ENCODE data around the gene RFFL. TPM values are rescaled to one million over a fixed set of nuclear protein-coding genes. Genes with fewer than 3 reads are reported as not detected.

RFFL gene
- total RNA-seq, 1 experiment from 2014 or later: 29.2 TPM

GRCh38 chr17:34993031-34993430 is 70.5 kb downstream of the RFFL start:
- no peak for TF ChIP-seq CTCF (IDR thresholded peaks at IDR 0.05; ENCODE audit: unreplicated experiment)
- no peak overlapping the region for H3K27ac Mint-ChIP-seq (ENCODE audit: unreplicated experiment)
- CTCF ChIA-PET: no interaction called here
- BruUV-seq (replicated peaks): no TSS peak
- H3K27me3 Mint-ChIP-seq (ENCODE audit: unreplicated experiment): no peaks in the 10 kb centered on the region
- intact Hi-C loops (cut with micrococcal nuclease; ENCODE audit: unreplicated experiment): no loop called here
- H3K9me3 Mint-ChIP-seq (ENCODE audit: low read depth, unreplicated experiment): no peaks in the 10 kb centered on the region
- peaks cover 7% of the 10 kb centered on the region for H3K36me3 Mint-ChIP-seq (ENCODE audit: insufficient read depth, unreplicated experiment)
- no peak overlapping the region for H3K4me3 Mint-ChIP-seq (ENCODE audit: low read depth, unreplicated experiment)
- DNase-seq: no peak
- no peaks in the 10 kb centered on the region for H3K4me1 Mint-ChIP-seq (ENCODE audit: low read depth, unreplicated experiment)

GRCh38 chr17:34991606-34992005 is 71.9 kb downstream of the RFFL start:
- Mint-ChIP-seq H3K9me3 (ENCODE audit: low read depth, unreplicated experiment) (no peaks in the 10 kb centered on the region), H3K4me1 (ENCODE audit: low read depth, unreplicated experiment) (no peaks in the 10 kb centered on the region), H3K4me3 (ENCODE audit: low read depth, unreplicated experiment) (no peak overlapping the region), H3K27me3 (ENCODE audit: unreplicated experiment) (no peaks in the 10 kb centered on the region), H3K36me3 (ENCODE audit: insufficient read depth, unreplicated experiment) (peaks cover 12% of the 10 kb centered on the region), H3K27ac (ENCODE audit: unreplicated experiment) (no peak overlapping the region)
- TF ChIP-seq CTCF (IDR thresholded peaks at IDR 0.05; ENCODE audit: unreplicated experiment): no peak
- no TSS peak for BruUV-seq (replicated peaks)
- CTCF ChIA-PET: interaction anchor here (1.0 kb wide), 1 partner anchor 98 kb away, joined by 3 read pairs; no protein-coding TSS in a partner anchor
- DNase-seq: no peak
- intact Hi-C loops (cut with micrococcal nuclease; ENCODE audit: unreplicated experiment): no loop called here

GRCh38 chr17:34990921-34991365 is 72.6 kb downstream of the RFFL start:
- no peak for TF ChIP-seq CTCF (IDR thresholded peaks at IDR 0.05; ENCODE audit: unreplicated experiment)
- H3K4me3 Mint-ChIP-seq (ENCODE audit: low read depth, unreplicated experiment): no peak overlapping the region
- H3K36me3 Mint-ChIP-seq (ENCODE audit: insufficient read depth, unreplicated experiment): peaks cover 12% of the 10 kb centered on the region
- H3K9me3 Mint-ChIP-seq (ENCODE audit: low read depth, unreplicated experiment): no peaks in the 10 kb centered on the region
- H3K27me3 Mint-ChIP-seq (ENCODE audit: unreplicated experiment): no peaks in the 10 kb centered on the region
- DNase-seq: no peak
- H3K27ac Mint-ChIP-seq (ENCODE audit: unreplicated experiment): no peak overlapping the region
- CTCF ChIA-PET: interaction anchor here (0.7 to 1.0 kb wide), 2 partner anchors 98 to 341 kb away, joined by 3 to 5 read pairs; no protein-coding TSS in a partner anchor
- H3K4me1 Mint-ChIP-seq (ENCODE audit: low read depth, unreplicated experiment): no peaks in the 10 kb centered on the region
- intact Hi-C loops (cut with micrococcal nuclease; ENCODE audit: unreplicated experiment): no loop called here
- no TSS peak for BruUV-seq (replicated peaks)

GRCh38 chr17:34989473-34989872 is 74.0 kb downstream of the RFFL start:
- intact Hi-C loops (cut with micrococcal nuclease; ENCODE audit: unreplicated experiment): no loop called here
- Mint-ChIP-seq H3K9me3 (ENCODE audit: low read depth, unreplicated experiment) (no peaks in the 10 kb centered on the region), H3K27me3 (ENCODE audit: unreplicated experiment) (no peaks in the 10 kb centered on the region), H3K4me1 (ENCODE audit: low read depth, unreplicated experiment) (no peaks in the 10 kb centered on the region), H3K36me3 (ENCODE audit: insufficient read depth, unreplicated experiment) (peaks cover 8% of the 10 kb centered on the region), H3K27ac (ENCODE audit: unreplicated experiment) (no peak overlapping the region), H3K4me3 (ENCODE audit: low read depth, unreplicated experiment) (no peak overlapping the region)
- no peak for TF ChIP-seq CTCF (IDR thresholded peaks at IDR 0.05; ENCODE audit: unreplicated experiment)
- DNase-seq: no peak
- CTCF ChIA-PET: interaction anchor here (0.6 kb wide), 1 partner anchor 82 kb away, joined by 3 read pairs; no protein-coding TSS in a partner anchor
- BruUV-seq (replicated peaks): no TSS peak

Measured in Calu3 (cell line).